Right atrium auricular region (tissue), 2 donors: Measurements from ENCODE around the gene SRGAP3. TPM values are rescaled to one million over a fixed set of nuclear protein-coding genes. Genes with fewer than 3 reads are reported as not detected.

ENCODE experiments used
- DNase-seq: peaks from one replicate; pipeline ENCODE4 v3.0.0-alpha.2; 2019; ENCODE audit warnings: low spot score
- H3K27ac ChIP-seq, 2 donors: fragments of 200-600 bp; sonication (generic); 1 replicate in 1 of 2; 2 replicates in 1 of 2; pipeline ENCODE4 v1.5.1; 2016 to 2019
- H3K27me3 ChIP-seq, 2 donors: fragments of 200-600 bp; sonication (generic); one replicate each; pipeline versions ENCODE4 v1.5.1 to v1.6.0; 2017 to 2019
- H3K36me3 ChIP-seq: fragments of 200-600 bp; sonication (generic); one replicate; pipeline ENCODE4 v1.5.1; 2016
- H3K4me1 ChIP-seq, 2 donors: fragments of 200-600 bp; sonication (generic); one replicate each; pipeline versions ENCODE4 v1.5.1 to v1.6.0; 2017 to 2019
- H3K4me3 ChIP-seq, 2 donors: fragments of 200-600 bp; sonication (generic); 1 replicate in 1 of 2; 2 replicates in 1 of 2; pipeline ENCODE4 v1.5.1; 2017 to 2019; ENCODE audit warnings: mild to moderate bottlenecking in 1 of 2, moderate library complexity in 1 of 2
- H3K9me3 ChIP-seq, 2 donors: fragments of 200-600 bp; sonication (generic); one replicate each; pipeline ENCODE4 v1.5.1; 2019
- total RNA-seq, 2 donors: library from RNA; depleted of rRNA; stranded (reverse); fragments of >200 nt; gene quantifications; one replicate each; pipeline ENCODE4 v1.1.0, GENCODE V29; 2016
- TF ChIP-seq, protein P1 (sequence below), 2 donors: fragments of 200-600 bp; sonication (generic); IDR thresholded peaks; one replicate each; pipeline ENCODE4 v1.5.1; 2019; ENCODE audit warnings: antibody characterized with exemption in 2 of 2

The SRGAP3 gene
- total RNA-seq, 2 donors from 2014 or later, result 4.0 to 5.0 TPM

DNA sequence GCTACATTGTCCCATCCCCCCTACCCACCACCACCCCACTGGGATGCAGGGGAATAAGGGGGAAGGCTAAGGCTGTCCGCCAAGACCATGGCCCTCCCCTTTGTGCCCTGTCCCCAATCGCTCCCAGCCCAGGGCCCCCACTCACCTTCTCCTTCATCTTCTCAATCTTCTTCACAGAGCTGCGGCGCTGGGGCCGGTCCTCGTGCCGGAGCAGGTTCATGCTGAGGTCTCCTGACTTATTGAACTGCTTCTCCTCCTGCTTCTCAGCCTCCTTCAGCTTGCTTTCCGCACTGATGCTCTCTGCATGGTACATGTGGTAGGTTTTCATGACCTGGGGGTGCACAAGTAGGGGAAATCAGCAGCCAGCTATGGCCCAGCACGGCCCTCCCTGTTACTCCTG is 185.2 kb downstream of the SRGAP3 start:
- TF ChIP-seq, protein P1, sequence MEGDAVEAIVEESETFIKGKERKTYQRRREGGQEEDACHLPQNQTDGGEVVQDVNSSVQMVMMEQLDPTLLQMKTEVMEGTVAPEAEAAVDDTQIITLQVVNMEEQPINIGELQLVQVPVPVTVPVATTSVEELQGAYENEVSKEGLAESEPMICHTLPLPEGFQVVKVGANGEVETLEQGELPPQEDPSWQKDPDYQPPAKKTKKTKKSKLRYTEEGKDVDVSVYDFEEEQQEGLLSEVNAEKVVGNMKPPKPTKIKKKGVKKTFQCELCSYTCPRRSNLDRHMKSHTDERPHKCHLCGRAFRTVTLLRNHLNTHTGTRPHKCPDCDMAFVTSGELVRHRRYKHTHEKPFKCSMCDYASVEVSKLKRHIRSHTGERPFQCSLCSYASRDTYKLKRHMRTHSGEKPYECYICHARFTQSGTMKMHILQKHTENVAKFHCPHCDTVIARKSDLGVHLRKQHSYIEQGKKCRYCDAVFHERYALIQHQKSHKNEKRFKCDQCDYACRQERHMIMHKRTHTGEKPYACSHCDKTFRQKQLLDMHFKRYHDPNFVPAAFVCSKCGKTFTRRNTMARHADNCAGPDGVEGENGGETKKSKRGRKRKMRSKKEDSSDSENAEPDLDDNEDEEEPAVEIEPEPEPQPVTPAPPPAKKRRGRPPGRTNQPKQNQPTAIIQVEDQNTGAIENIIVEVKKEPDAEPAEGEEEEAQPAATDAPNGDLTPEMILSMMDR (IDR thresholded peaks at IDR 0.05), result no peak
- DNase-seq, result no peak
- Histone ChIP-seq H3K9me3 (peaks cover 0 to 4% of the 10 kb centered on the region in 2 donors), H3K4me1 (peaks cover 0 to 16% of the 10 kb centered on the region in 2 donors), H3K27me3 (no peaks in the 10 kb centered on the region), H3K4me3 (no peak overlapping the region), H3K27ac (no peak overlapping the region), H3K36me3 (no peaks in the 10 kb centered on the region)

DNA sequence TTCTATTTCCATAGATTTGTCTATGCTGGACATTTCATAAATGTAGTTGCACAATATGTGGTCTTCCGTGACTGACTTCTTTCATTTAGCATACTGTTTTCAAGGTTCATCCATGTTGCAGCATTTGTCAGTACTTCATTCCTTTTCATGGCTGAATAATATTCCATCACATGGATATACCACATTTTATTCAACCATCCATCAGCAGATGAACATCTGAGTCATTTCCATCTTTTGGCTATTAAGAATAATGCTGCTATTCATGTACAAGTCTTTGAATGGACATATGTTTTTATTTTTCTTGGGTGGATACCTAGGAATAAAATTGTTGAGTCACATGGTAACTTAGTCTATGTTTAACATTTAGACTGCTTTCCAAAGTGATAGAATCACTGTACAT is 186.9 kb downstream of the SRGAP3 start:
- Histone ChIP-seq H3K9me3 (peaks cover 0 to 4% of the 10 kb centered on the region in 2 donors), H3K36me3 (no peaks in the 10 kb centered on the region), H3K27me3 (no peaks in the 10 kb centered on the region), H3K27ac (no peak overlapping the region), H3K4me1 (peaks cover 0 to 12% of the 10 kb centered on the region in 2 donors), H3K4me3 (no peak overlapping the region)
- no peak for DNase-seq
- TF ChIP-seq, protein P1 (IDR thresholded peaks at IDR 0.05), result no peak

DNA sequence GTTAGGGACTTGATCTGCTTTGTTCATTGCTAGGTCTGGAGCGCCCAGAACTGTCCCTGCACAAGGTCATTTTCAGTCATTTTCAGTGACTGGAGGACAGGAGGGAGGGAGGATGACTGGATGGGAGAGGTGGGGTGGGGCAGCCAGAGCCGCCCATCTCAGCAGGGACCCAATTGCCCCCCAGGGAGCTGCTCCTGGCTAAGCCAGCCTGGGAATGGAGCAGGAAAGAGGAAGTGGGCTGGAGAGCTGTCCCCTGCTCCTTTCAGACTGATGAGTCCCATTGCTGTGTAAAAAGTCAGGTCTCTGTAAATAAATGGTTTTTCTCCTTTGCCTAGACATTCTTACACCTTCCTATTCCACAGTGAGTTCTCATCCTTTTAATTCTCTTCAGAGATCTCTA is 187.8 kb downstream of the SRGAP3 start:
- H3K27ac ChIP-seq, result no peak overlapping the region
- peaks cover 0 to 7% of the 10 kb centered on the region in 2 donors for H3K4me1 ChIP-seq
- H3K27me3 ChIP-seq, result no peaks in the 10 kb centered on the region
- H3K4me3 ChIP-seq, result no peak overlapping the region
- H3K9me3 ChIP-seq, result peaks cover 0 to 4% of the 10 kb centered on the region in 2 donors
- no peaks in the 10 kb centered on the region for H3K36me3 ChIP-seq
- TF ChIP-seq, protein P1 (IDR thresholded peaks at IDR 0.05), result no peak
- no peak for DNase-seq

DNA sequence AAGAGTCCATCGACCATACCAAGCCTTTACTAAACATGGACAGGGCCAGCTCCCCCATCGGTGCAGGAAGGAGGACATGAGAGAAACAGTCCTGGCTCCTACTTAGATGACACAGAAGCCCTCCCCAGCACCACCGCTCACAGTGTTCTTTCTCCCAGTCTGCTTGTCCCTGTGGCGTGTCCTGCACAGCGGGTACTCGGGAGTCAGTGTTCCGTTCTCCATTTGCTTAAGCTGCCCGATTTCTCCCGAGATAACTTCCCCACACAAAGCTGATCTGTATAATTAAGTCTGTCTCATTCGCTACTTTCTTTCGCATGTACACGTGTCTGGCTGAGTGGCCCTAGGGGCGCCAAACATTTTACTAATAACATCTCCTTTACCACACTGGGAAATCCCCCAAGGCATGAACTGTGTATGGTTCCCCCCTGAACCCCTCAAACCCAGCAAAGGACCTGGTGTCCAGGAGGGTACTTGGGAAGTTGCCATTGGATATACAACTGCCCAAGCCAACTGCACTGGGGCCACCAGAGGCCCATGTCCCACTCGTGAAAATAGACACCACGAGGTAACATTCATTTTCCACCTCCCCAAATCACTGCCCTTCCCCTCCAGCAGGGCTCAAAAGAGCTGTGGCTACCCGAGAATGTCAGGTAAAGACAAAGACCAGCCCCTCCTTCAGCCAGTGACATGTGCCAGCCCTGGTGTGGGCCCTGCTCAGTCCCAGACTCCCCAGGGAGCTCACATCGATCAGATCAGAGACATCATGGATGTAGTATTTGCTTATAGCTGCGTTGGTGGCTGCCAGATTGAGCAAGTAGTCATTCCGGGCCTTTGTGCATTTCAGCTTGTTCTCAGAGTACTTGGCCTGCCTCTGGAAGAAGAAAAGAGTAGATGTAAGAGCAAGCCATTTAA is 189.7 kb downstream of the SRGAP3 start:
- no peaks in the 10 kb centered on the region for H3K36me3 ChIP-seq
- H3K4me1 ChIP-seq, result no peaks in the 10 kb centered on the region
- peaks cover 0 to 4% of the 10 kb centered on the region in 2 donors for H3K9me3 ChIP-seq
- H3K4me3 ChIP-seq, result no peak overlapping the region
- TF ChIP-seq, protein P1 (IDR thresholded peaks at IDR 0.05), result no peak
- no peak overlapping the region for H3K27ac ChIP-seq
- no peak for DNase-seq
- no peaks in the 10 kb centered on the region for H3K27me3 ChIP-seq

DNA sequence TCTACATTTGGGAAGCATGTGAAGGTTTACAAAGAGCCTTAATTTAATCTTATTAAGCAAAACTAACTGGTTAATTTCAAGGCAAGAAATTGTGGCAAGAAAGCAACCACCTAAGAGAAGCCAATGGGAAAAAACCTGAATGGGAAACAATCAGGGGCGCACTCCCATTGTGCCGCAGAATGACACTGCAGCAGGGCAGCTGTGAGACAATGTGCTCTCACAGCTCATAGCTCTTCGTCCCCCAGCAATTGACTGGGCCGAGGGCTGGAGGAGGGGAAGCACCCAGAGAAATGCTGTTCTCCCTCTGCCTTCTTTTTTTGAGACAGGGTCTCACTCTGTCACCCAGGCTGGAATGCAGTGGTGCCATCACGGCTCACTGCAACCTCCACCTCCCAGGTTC is 192.9 kb downstream of the SRGAP3 start:
- Histone ChIP-seq H3K4me1 (no peaks in the 10 kb centered on the region), H3K36me3 (no peaks in the 10 kb centered on the region), H3K4me3 (no peak overlapping the region), H3K9me3 (no peaks in the 10 kb centered on the region), H3K27me3 (no peaks in the 10 kb centered on the region), H3K27ac (no peak overlapping the region)
- DNase-seq, result no peak
- TF ChIP-seq, protein P1 (IDR thresholded peaks at IDR 0.05), result no peak
